Effector memory CD4-positive, alpha-beta T cell (primary cell): ENCODE measurements around the gene SVOP.
"Not testable (repeated sequence)": the region's sequence is repeated elsewhere in the genome, so short reads cannot be mapped to it uniquely, and the experiment has no call there.

Experiments
- DNase-seq, 3 donors: peaks; one replicate each; pipeline ENCODE4 v3.0.0-alpha.2; 2020
- H3K27ac ChIP-seq: 2 replicates; pipeline ENCODE4 v1.7.0; 2013; ENCODE audit warnings: mild to moderate bottlenecking, low read length, moderate library complexity; ENCODE audit not compliant: insufficient read depth, poor library complexity, severe bottlenecking
- H3K27me3 ChIP-seq: replicated peaks from 2 replicates; pipeline ENCODE4 v1.7.0; 2013; ENCODE audit warnings: mild to moderate bottlenecking, low read length; ENCODE audit not compliant: insufficient read depth, control insufficient read depth, poor library complexity, severe bottlenecking
- H3K36me3 ChIP-seq: 2 replicates; pipeline ENCODE4 v1.7.0; 2013; ENCODE audit warnings: mild to moderate bottlenecking, low read length, moderate library complexity; ENCODE audit not compliant: control insufficient read depth, insufficient read depth
- H3K4me1 ChIP-seq: 2 replicates; pipeline ENCODE4 v1.7.0; 2013; ENCODE audit warnings: low read length, mild to moderate bottlenecking; ENCODE audit not compliant: control insufficient read depth, insufficient read depth, poor library complexity, severe bottlenecking
- H3K4me3 ChIP-seq: 2 replicates; pipeline ENCODE4 v1.7.0; 2013; ENCODE audit warnings: low read length, low read depth, mild to moderate bottlenecking; ENCODE audit not compliant: insufficient read depth, poor library complexity, severe bottlenecking
- H3K9me3 ChIP-seq: 2 replicates; pipeline ENCODE4 v1.7.0; 2013; ENCODE audit warnings: mild to moderate bottlenecking, low read length, moderate library complexity; ENCODE audit not compliant: control insufficient read depth

The SVOP gene

DNA sequence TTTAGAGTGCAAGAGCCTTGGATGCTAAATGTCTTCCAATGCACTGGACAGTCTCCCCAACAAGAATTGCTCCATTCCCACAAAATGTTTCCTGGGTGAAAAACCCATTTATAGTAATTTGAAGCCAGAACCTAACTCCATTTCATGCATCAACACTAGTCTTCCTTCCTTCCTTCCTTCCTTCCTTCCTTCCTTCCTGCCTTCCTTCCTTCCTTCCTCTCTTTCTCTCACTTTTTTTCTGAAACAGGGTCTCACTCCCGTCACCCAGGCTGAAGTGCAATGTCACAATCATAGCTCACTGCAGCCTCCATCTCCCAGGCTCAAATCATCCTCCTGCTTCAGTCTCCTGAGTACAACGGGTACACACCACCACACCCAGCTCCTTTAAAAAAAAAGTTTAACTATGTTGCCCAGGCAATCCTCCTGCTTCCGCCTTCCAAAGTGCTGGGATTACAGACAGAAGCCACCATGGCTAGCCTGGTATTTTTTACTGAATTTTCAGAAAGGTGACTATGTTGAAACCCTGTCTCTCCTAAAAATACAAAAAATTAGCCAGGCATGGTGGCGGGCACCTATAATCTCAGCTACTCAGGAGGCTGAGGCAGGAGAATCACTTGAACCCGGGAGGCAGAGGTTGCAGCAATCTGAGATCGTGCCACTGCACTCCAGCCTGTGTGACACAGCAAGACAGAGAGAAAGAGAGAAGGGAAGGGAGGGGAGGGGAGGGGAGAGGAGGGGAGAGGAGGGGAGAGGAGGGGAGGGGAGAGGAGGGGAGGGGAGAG, 161.5 kb downstream of the SVOP start:
- not testable (repeated sequence) for H3K27me3 ChIP-seq, H3K36me3 ChIP-seq, DNase-seq, H3K4me3 ChIP-seq, H3K9me3 ChIP-seq, H3K27ac ChIP-seq
- peaks cover 24% of the 10 kb centered on the region for H3K4me1 ChIP-seq

DNA sequence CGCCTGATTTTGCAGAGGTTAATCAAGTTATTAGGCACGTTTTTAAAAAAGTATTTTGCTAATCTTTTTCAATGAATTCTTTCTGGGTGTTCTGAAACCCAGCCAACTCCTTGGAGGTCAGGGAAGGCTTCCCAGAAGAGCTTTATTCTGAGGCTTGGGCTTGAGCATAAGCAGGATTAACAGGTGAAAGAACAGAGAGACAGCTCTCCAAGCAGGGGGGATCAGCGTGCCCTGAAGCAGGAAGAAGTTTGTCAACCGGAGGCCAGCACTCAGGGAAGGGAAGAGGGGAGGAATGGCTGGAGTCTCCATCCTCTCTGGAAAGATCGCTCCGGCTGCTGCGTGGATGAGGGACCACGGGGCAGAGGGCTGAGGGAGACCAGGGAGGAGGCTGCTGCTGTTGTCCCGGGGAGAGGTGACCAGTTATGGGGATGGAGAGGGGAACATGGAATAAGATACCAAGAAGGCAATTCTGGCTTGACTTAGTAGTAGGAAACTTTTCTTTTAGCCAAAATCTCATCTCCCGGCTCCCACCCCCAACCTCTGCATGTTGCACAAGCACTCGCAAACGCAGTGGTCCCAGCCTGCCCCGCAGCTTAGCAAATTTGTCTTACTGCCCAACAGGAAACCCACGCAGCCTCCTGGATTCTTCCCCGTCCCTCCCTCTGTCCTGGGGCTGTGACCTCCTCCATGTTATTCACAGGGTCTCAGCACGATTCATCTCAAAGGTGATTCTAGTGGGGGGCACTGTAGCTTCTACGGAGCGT, 162.4 kb downstream of the SVOP start:
- no peak for DNase-seq
- Histone ChIP-seq H3K36me3 (no peaks in the 10 kb centered on the region), H3K4me1 (peaks cover 24% of the 10 kb centered on the region), H3K27me3 (no peaks in the 10 kb centered on the region), H3K4me3 (peak overlapping the region; percentile 57), H3K9me3 (no peaks in the 10 kb centered on the region), H3K27ac (peak overlapping the region; percentile 74)
